GM12878 (cell line): Measurements from ENCODE around the gene ADAMTS3. TPM values are rescaled to one million over a fixed set of nuclear protein-coding genes. Genes with fewer than 3 reads are reported as not detected.
A peak's percentile ranks its signal among the peaks of the same experiment; 100 is the strongest.

ENCODE experiments used
- ATAC-seq: fragments of 200-7000 bp; cut with Tn5 transposase; 3 replicates; pipeline ENCODE4 v1.9.1; 2020; ENCODE audit warnings: mild to moderate bottlenecking, moderate library complexity
- BruUV-seq: library from RNA; stranded (reverse); fragments of 400-500 nt; replicated peaks from 2 replicates; lab custom pipeline; 2021; lab: Mats Ljungman, UMichigan
- CTCF ChIA-PET: fragments of 300-600 bp; sonication (Branson Sonifier 250); formaldehyde crosslinking; extraction: SDS; loops from one replicate; lab custom pipeline; 2021; ENCODE audit warnings: inconsistent platforms; lab: Yijun Ruan, JAX
- POLR2A ChIA-PET: fragments of 350-600 bp; formaldehyde crosslinking; extraction: SDS; loops from one replicate; lab custom pipeline; 2021; ENCODE audit warnings: inconsistent platforms; lab: Charles Lee
- RAD21 ChIA-PET: fragments of 300-600 bp; sonication (Branson Sonifier 250); formaldehyde crosslinking; loops from one replicate; lab custom pipeline; 2023; ENCODE audit warnings: antibody characterized with exemption; ENCODE audit not compliant: unreplicated experiment; lab: Charles Lee
- SMC1A ChIA-PET: fragments of 300-600 bp; sonication (Branson Sonifier 250); formaldehyde crosslinking; loops from one replicate; lab custom pipeline; 2023; ENCODE audit not compliant: unreplicated experiment, uncharacterized antibody; lab: Charles Lee
- DNase-seq: peaks from one replicate; pipeline ENCODE4 v3.0.0-alpha.2; 2011; ENCODE audit warnings: low read depth, low spot score
- FAIRE-seq: peaks from 3 replicates; lab custom pipeline; 2011; peaks lifted over from hg19 to GRCh38; lab: Jason Lieb, UNC
- H2AFZ ChIP-seq: 2 replicates; pipeline ENCODE4 v1.6.0; 2011; ENCODE audit warnings: low read depth, low read length, control low read depth; ENCODE audit not compliant: control insufficient read depth
- H3K27ac ChIP-seq: 2 replicates; pipeline ENCODE4 v1.5.1; 2011; ENCODE audit warnings: control low read depth; ENCODE audit not compliant: control insufficient read depth, insufficient read depth
- H3K27me3 ChIP-seq, 2 experiments: replicated peaks in 1 of 2; 2 replicates each; pipeline versions ENCODE4 v1.6.0 to v1.6.1; 2011; ENCODE audit warnings: low read length in 1 of 2; ENCODE audit not compliant: control insufficient read depth in 2 of 2, insufficient read depth in 2 of 2
- H3K36me3 ChIP-seq, 2 experiments: 2 replicates each; pipeline ENCODE4 v1.5.1; 2011; ENCODE audit warnings: low read length in 1 of 2; ENCODE audit not compliant: control insufficient read depth in 2 of 2, insufficient read depth in 2 of 2
- H3K4me1 ChIP-seq: 2 replicates; pipeline ENCODE4 v1.6.1; 2011; ENCODE audit warnings: mild to moderate bottlenecking, low read length, moderate library complexity, mixed read lengths; ENCODE audit not compliant: control insufficient read depth, insufficient read depth
- H3K4me2 ChIP-seq: 2 replicates; pipeline ENCODE4 v1.6.0; 2011; ENCODE audit warnings: control low read depth; ENCODE audit not compliant: control insufficient read depth, insufficient read depth
- H3K4me3 ChIP-seq: fragments of 200-600 bp; sonication (generic); 2 replicates; pipeline ENCODE4 v1.5.1; 2016
- H3K79me2 ChIP-seq: 2 replicates; pipeline ENCODE4 v1.6.0; 2011; ENCODE audit warnings: low read length; ENCODE audit not compliant: control insufficient read depth, insufficient read depth
- H3K9ac ChIP-seq: 2 replicates; pipeline ENCODE4 v1.8.0; 2011; ENCODE audit warnings: low read length, control low read depth, mixed read lengths; ENCODE audit not compliant: control insufficient read depth, insufficient read depth
- H3K9me3 ChIP-seq: replicated peaks from 3 replicates; pipeline ENCODE4 v1.5.1; 2011; ENCODE audit warnings: mild to moderate bottlenecking, low read length; ENCODE audit not compliant: control insufficient read depth, insufficient read depth
- H4K20me1 ChIP-seq: 2 replicates; pipeline ENCODE4 v1.6.0; 2011; ENCODE audit not compliant: control insufficient read depth, insufficient read depth
- ATF7 ChIP-seq: fragments of 450-650 bp; IDR thresholded peaks from 2 replicates; pipeline ENCODE4 v1.6.1; 2016; ENCODE audit warnings: low read depth, mild to moderate bottlenecking
- BCL11A ChIP-seq: IDR thresholded peaks from 2 replicates; pipeline ENCODE4 v1.6.1; 2011; ENCODE audit warnings: low read depth, low read length
- NFYA ChIP-seq: IDR thresholded peaks from 2 replicates; pipeline ENCODE4 v1.6.1; 2011; ENCODE audit warnings: low read depth, mild to moderate bottlenecking, low read length, improper control_type of control experiment, borderline replicate concordance
- PBX3 ChIP-seq: IDR thresholded peaks from 2 replicates; pipeline ENCODE4 v1.6.1; 2011; ENCODE audit warnings: mild to moderate bottlenecking, low read depth, low read length, moderate library complexity; ENCODE audit not compliant: insufficient replicate concordance
- RAD21 ChIP-seq: IDR thresholded peaks from 2 replicates; pipeline ENCODE4 v1.6.1; 2011; ENCODE audit warnings: mild to moderate bottlenecking, low read depth, low read length, moderate library complexity; ENCODE audit not compliant: insufficient read depth
- SMC3 ChIP-seq: IDR thresholded peaks from 2 replicates; pipeline ENCODE4 v1.6.1; 2011; ENCODE audit warnings: low read length, improper control_type of control experiment, borderline replicate concordance
- WGBS: methylation state at CpG from one replicate; pipeline ENCODE4 v1.1.6; 2016; ENCODE audit warnings: low lambda C conversion rate; ENCODE audit not compliant: insufficient replicate concordance, insufficient coverage; ENCODE audit errors: missing lambda C conversion rate; 5-methylcytosine and 5-hydroxymethylcytosine counted together
- in situ Hi-C: fragments of 300-500 bp; cut with MboI; formaldehyde crosslinking; loops from 9 replicates; pipeline ENCODE4 v1.14.3; 2018; ENCODE audit warnings: mixed read lengths
- intact Hi-C: fragments of 100-400 bp; cut with micrococcal nuclease; formaldehyde crosslinking; loops from one replicate; pipeline ENCODE4 v1.14.2; 2022; ENCODE audit not compliant: unreplicated experiment
- polyA plus RNA-seq, 11 experiments: library from polyadenylated mRNA; depleted of rRNA in 4 of 11; unstranded in 6 of 11; stranded (reverse) in 5 of 11; fragments of >200 nt; fragmentation: Nextera tagmentation in 4 of 11; fragmentation: Illumina TruSeq in 1 of 11; extraction: Ambion mirVana in 4 of 11; extraction: Trizol in 1 of 11; gene quantifications; 1 replicate in 1 of 11; 2 replicates in 10 of 11; pipeline versions ENCODE4 v1.2.1 to v1.2.3, GENCODE V29; 2011 to 2016; ENCODE audit warnings: inconsistent platforms in 2 of 11, missing spikeins in 2 of 11, low read depth in 1 of 11
- total RNA-seq, 4 experiments: library from RNA; depleted of rRNA in 3 of 4; stranded (reverse); fragments of >200 nt in 3 of 4; fragmentation: Illumina TruSeq in 1 of 4; extraction: Trizol in 1 of 4; gene quantifications; 2 replicates each; pipeline versions ENCODE4 v1.2.1 to v1.2.3, GENCODE V29; 2013 to 2021
- TF ChIP-seq, protein P1 (sequence below): fragments of 450-650 bp; IDR thresholded peaks from 2 replicates; pipeline ENCODE4 v1.6.1; 2014; ENCODE audit warnings: mild to moderate bottlenecking

The ADAMTS3 gene
- total and polyA plus RNA-seq, 10 of the 15 experiments (the other 5 are each of a cell fraction or from before 2014, with no cell fraction given) = under 0.01 to 0.07 (median 0.02) TPM; not detected in 6

DNA sequence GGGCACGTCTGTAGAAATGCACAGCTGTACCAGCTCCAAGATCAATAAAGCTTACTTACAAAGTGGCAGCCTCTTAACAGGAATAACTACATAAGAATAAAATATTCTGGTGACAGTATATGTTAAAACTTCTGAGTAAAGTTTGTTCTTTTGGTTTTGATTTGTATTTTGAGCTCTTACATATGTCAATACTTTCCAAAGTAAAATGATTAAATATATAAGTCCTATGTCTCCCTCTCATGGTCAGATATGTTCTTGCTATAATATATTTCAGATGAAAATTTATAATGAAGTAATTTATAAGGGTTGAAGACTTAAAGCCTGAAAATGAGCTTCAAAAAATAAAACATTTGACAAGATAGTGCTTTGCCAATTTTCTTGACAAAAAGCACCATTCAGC lies 282.8 kb downstream of the ADAMTS3 start:
- ChIA-PET CTCF (interaction anchor here (0.7 to 2.7 kb wide), 13 partner anchors 9 to 1015 kb away, joined by 3 to 12 read pairs (median 4); no protein-coding TSS in a partner anchor), SMC1A (interaction anchor here (0.6 to 3.8 kb wide), 8 partner anchors 13 to 1057 kb away, joined by 3 to 22 read pairs (median 4); no protein-coding TSS in a partner anchor)
- Histone ChIP-seq H3K9me3 (no peaks in the 10 kb centered on the region), H3K36me3 (no peaks in the 10 kb centered on the region), H3K9ac (no peak overlapping the region), H3K27me3 (no peaks in the 10 kb centered on the region), H3K27ac (no peak overlapping the region), H3K4me3 (no peak overlapping the region), H3K79me2 (no peaks in the 10 kb centered on the region), H2AFZ (no peak overlapping the region)
- ATAC-seq (no peak), DNase-seq (no peak), FAIRE-seq (no peak)
- intact Hi-C loops = no loop called here
- no TSS peak for BruUV-seq
- TF ChIP-seq, protein P1, sequence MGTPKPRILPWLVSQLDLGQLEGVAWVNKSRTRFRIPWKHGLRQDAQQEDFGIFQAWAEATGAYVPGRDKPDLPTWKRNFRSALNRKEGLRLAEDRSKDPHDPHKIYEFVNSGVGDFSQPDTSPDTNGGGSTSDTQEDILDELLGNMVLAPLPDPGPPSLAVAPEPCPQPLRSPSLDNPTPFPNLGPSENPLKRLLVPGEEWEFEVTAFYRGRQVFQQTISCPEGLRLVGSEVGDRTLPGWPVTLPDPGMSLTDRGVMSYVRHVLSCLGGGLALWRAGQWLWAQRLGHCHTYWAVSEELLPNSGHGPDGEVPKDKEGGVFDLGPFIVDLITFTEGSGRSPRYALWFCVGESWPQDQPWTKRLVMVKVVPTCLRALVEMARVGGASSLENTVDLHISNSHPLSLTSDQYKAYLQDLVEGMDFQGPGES = no peak
- TF ChIP-seq RAD21 (peak; percentile 23; the same call in 1 of the 2 replicates), SMC3 (peak; percentile 27; the same call in 1 of the 2 replicates), NFYA (no peak), BCL11A (no peak)
- TF ChIP-seq, all 136 proteins: peak for 2
- ChIA-PET RAD21 (interaction anchor here (0.6 to 1.6 kb wide), 13 partner anchors 9 to 1101 kb away, joined by 3 to 6 read pairs (median 3); no protein-coding TSS in a partner anchor), POLR2A (interaction anchor here (1.3 kb wide), 1 partner anchor 367 kb away, joined by 4 read pairs; no protein-coding TSS in a partner anchor)
- Histone ChIP-seq H4K20me1 (no peaks in the 10 kb centered on the region), H3K4me2 (no peak overlapping the region), H3K4me1 (no peaks in the 10 kb centered on the region)
- in situ Hi-C loops = loop anchor here (25.0 kb wide), 1 partner anchor 1674 kb away; no protein-coding TSS in a partner anchor
- 44% methylated on average over 1 of the region's 1 CpG for WGBS

- POLR2A ChIA-PET = no interaction called here
- no peaks in the 10 kb centered on the region for H3K27me3 ChIP-seq
- TF ChIP-seq PBX3 (no peak), ATF7 (peak; percentile 47)
- FAIRE-seq (no peak), DNase-seq (no peak), ATAC-seq (peak; percentile 79)
- no peak overlapping the region for H2AFZ ChIP-seq
- intact Hi-C loops = no loop called here
- SMC1A ChIA-PET = interaction anchor here (1.8 kb wide), 1 partner anchor 10 kb away, joined by 4 read pairs; no protein-coding TSS in a partner anchor
- H3K4me3 ChIP-seq = no peak overlapping the region
- no peaks in the 10 kb centered on the region for H4K20me1 ChIP-seq
- no peak overlapping the region for H3K9ac ChIP-seq
- in situ Hi-C loops = loop anchor here (25.0 kb wide), 1 partner anchor 1671 kb away; no protein-coding TSS in a partner anchor
- no peak overlapping the region for H3K4me2 ChIP-seq
- no peak overlapping the region for H3K27ac ChIP-seq
- CTCF ChIA-PET = no interaction called here
- H3K9me3 ChIP-seq = no peaks in the 10 kb centered on the region
- H3K79me2 ChIP-seq = no peaks in the 10 kb centered on the region
- no peaks in the 10 kb centered on the region for H3K36me3 ChIP-seq
- WGBS = 28% methylated on average over 3 of the region's 3 CpGs
- RAD21 ChIA-PET = no interaction called here
- no TSS peak for BruUV-seq
- no peaks in the 10 kb centered on the region for H3K4me1 ChIP-seq
Measured at GRCh38 chr4:72283357-72283756, 285.7 kb downstream of the ADAMTS3 start.
